Measurements from ENCODE around the gene MKRN3. TPM values are rescaled to one million over a fixed set of nuclear protein-coding genes. Genes with fewer than 3 reads are reported as not detected.
"Not testable (repeated sequence)": the region's sequence is repeated elsewhere in the genome, so short reads cannot be mapped to it uniquely, and the experiment has no call there.

Gene MKRN3
- polyA plus RNA-seq, 1 donor from 2014 or later, result 0.49 TPM

GRCh38 chr15:23569151-23569925 is 3.9 kb downstream of the MKRN3 start:
- H3K36me3 Mint-ChIP-seq, result no peaks in the 10 kb centered on the region
- no peak overlapping the region for H3K4me3 Mint-ChIP-seq
- peaks cover 0 to 1% (median 0%) of the 10 kb centered on the region in 3 donors for H3K4me1 Mint-ChIP-seq
- H3K27ac Mint-ChIP-seq, result no peak overlapping the region
- H3K27me3 Mint-ChIP-seq, result no peaks in the 10 kb centered on the region
- no peaks in the 10 kb centered on the region for H3K9me3 Mint-ChIP-seq

GRCh38 chr15:23570486-23570885 is 5.0 kb downstream of the MKRN3 start:
- Mint-ChIP-seq H3K27ac (no peak overlapping the region), H3K4me1 (peaks cover 0 to 1% (median 0%) of the 10 kb centered on the region in 3 donors), H3K27me3 (no peaks in the 10 kb centered on the region), H3K9me3 (no peaks in the 10 kb centered on the region), H3K4me3 (no peak overlapping the region), H3K36me3 (no peaks in the 10 kb centered on the region)

- H3K27ac Mint-ChIP-seq, result no peak overlapping the region
- no peak overlapping the region for H3K4me3 Mint-ChIP-seq
- H3K36me3 Mint-ChIP-seq, result no peaks in the 10 kb centered on the region
- no peaks in the 10 kb centered on the region for H3K27me3 Mint-ChIP-seq
- no peaks in the 10 kb centered on the region for H3K9me3 Mint-ChIP-seq
- H3K4me1 Mint-ChIP-seq, result no peaks in the 10 kb centered on the region
Observed at GRCh38 chr15:23572844-23573243, 7.4 kb downstream of the MKRN3 start.

- no peaks in the 10 kb centered on the region for H3K36me3 Mint-ChIP-seq
- H3K4me1 Mint-ChIP-seq, result no peaks in the 10 kb centered on the region
- no peaks in the 10 kb centered on the region for H3K27me3 Mint-ChIP-seq
- H3K4me3 Mint-ChIP-seq, result no peak overlapping the region
- no peak overlapping the region for H3K27ac Mint-ChIP-seq
- H3K9me3 Mint-ChIP-seq, result no peaks in the 10 kb centered on the region
Observed at GRCh38 chr15:23574742-23575141, 9.3 kb downstream of the MKRN3 start.

GRCh38 chr15:23576061-23576460 is 10.6 kb downstream of the MKRN3 start:
- no peaks in the 10 kb centered on the region for H3K4me1 Mint-ChIP-seq
- H3K27me3 Mint-ChIP-seq, result no peaks in the 10 kb centered on the region
- H3K27ac Mint-ChIP-seq, result no peak overlapping the region
- no peaks in the 10 kb centered on the region for H3K9me3 Mint-ChIP-seq
- no peaks in the 10 kb centered on the region for H3K36me3 Mint-ChIP-seq
- no peak overlapping the region for H3K4me3 Mint-ChIP-seq

- no peak overlapping the region for H3K27ac Mint-ChIP-seq
- H3K9me3 Mint-ChIP-seq, result peaks cover 0 to 2% (median 0%) of the 10 kb centered on the region in 3 donors
- no peaks in the 10 kb centered on the region for H3K36me3 Mint-ChIP-seq
- H3K27me3 Mint-ChIP-seq, result no peaks in the 10 kb centered on the region
- H3K4me1 Mint-ChIP-seq, result no peaks in the 10 kb centered on the region
- no peak overlapping the region for H3K4me3 Mint-ChIP-seq
Observed at GRCh38 chr15:23578521-23579150, 13.2 kb downstream of the MKRN3 start.

- peaks cover under 1 to 4% (median 4%) of the 10 kb centered on the region in 3 donors for H3K9me3 Mint-ChIP-seq
- no peak overlapping the region for H3K27ac Mint-ChIP-seq
- no peaks in the 10 kb centered on the region for H3K4me1 Mint-ChIP-seq
- peaks cover 2% of the 10 kb centered on the region for H3K27me3 Mint-ChIP-seq
- no peaks in the 10 kb centered on the region for H3K36me3 Mint-ChIP-seq
- H3K4me3 Mint-ChIP-seq, result no peak overlapping the region
Observed at GRCh38 chr15:23588268-23588667, 22.8 kb downstream of the MKRN3 start.

- peak overlapping the region in 1 of 4 donors; percentile 10 for H3K4me3 Mint-ChIP-seq
- peaks cover 2% of the 10 kb centered on the region for H3K27me3 Mint-ChIP-seq
- no peak overlapping the region for H3K27ac Mint-ChIP-seq
- H3K9me3 Mint-ChIP-seq, result peaks cover 0 to 4% (median 4%) of the 10 kb centered on the region in 3 donors
- no peaks in the 10 kb centered on the region for H3K36me3 Mint-ChIP-seq
- no peaks in the 10 kb centered on the region for H3K4me1 Mint-ChIP-seq
Observed at GRCh38 chr15:23589012-23589411, 23.5 kb downstream of the MKRN3 start.

- Mint-ChIP-seq H3K27me3 (peaks cover 2% of the 10 kb centered on the region), H3K27ac (no peak overlapping the region), H3K4me3 (no peak overlapping the region), H3K9me3 (peaks cover 2 to 6% (median 4%) of the 10 kb centered on the region in 3 donors), H3K36me3 (no peaks in the 10 kb centered on the region), H3K4me1 (no peaks in the 10 kb centered on the region)
Observed at GRCh38 chr15:23594252-23594770, 28.8 kb downstream of the MKRN3 start.

GRCh38 chr15:23595368-23595767 is 29.9 kb downstream of the MKRN3 start:
- Mint-ChIP-seq H3K36me3 (no peaks in the 10 kb centered on the region), H3K27me3 (peaks cover 2% of the 10 kb centered on the region), H3K4me1 (no peaks in the 10 kb centered on the region), H3K4me3 (no peak overlapping the region), H3K9me3 (peaks cover 2 to 5% (median 3%) of the 10 kb centered on the region in 3 donors), H3K27ac (no peak overlapping the region)

- no peak overlapping the region for H3K27ac Mint-ChIP-seq
- H3K36me3 Mint-ChIP-seq, result no peaks in the 10 kb centered on the region
- H3K4me3 Mint-ChIP-seq, result no peak overlapping the region
- H3K27me3 Mint-ChIP-seq, result no peaks in the 10 kb centered on the region
- H3K9me3 Mint-ChIP-seq, result peaks cover 0 to 5% (median 3%) of the 10 kb centered on the region in 3 donors
- no peaks in the 10 kb centered on the region for H3K4me1 Mint-ChIP-seq
Observed at GRCh38 chr15:23596736-23597135, 31.3 kb downstream of the MKRN3 start.

GRCh38 chr15:23597278-23597677 is 31.8 kb downstream of the MKRN3 start:
- H3K9me3 Mint-ChIP-seq, H3K27me3 Mint-ChIP-seq, H3K36me3 Mint-ChIP-seq, H3K4me3 Mint-ChIP-seq, H3K27ac Mint-ChIP-seq, H3K4me1 Mint-ChIP-seq: not testable (repeated sequence)

- Mint-ChIP-seq H3K9me3 (peaks cover 0 to 5% (median 3%) of the 10 kb centered on the region in 3 donors), H3K27ac (no peak overlapping the region)
Observed at GRCh38 chr15:23599053-23599452, 33.6 kb downstream of the MKRN3 start.

GRCh38 chr15:23602124-23602523 is 36.6 kb downstream of the MKRN3 start:
- H3K9me3 Mint-ChIP-seq, result peaks cover 0 to 3% (median 3%) of the 10 kb centered on the region in 3 donors
- no peaks in the 10 kb centered on the region for H3K27me3 Mint-ChIP-seq
- H3K36me3 Mint-ChIP-seq, result no peaks in the 10 kb centered on the region
- peaks cover 0 to 2% (median 0%) of the 10 kb centered on the region in 3 donors for H3K4me1 Mint-ChIP-seq
- no peak overlapping the region for H3K27ac Mint-ChIP-seq
- H3K4me3 Mint-ChIP-seq, result peak overlapping the region in 1 of 4 donors; percentile 34

More at GRCh38 chr15:23599053-23599452, 33.6 kb downstream of the MKRN3 start:
- Mint-ChIP-seq H3K4me1 (no peaks in the 10 kb centered on the region), H3K36me3 (no peaks in the 10 kb centered on the region), H3K27me3 (no peaks in the 10 kb centered on the region), H3K4me3 (no peak overlapping the region)

- H3K36me3 Mint-ChIP-seq, result no peaks in the 10 kb centered on the region
- H3K27ac Mint-ChIP-seq, result no peak overlapping the region
- no peaks in the 10 kb centered on the region for H3K27me3 Mint-ChIP-seq
- H3K9me3 Mint-ChIP-seq, result peaks cover 0 to 8% (median 0%) of the 10 kb centered on the region in 3 donors
- H3K4me1 Mint-ChIP-seq, result peaks cover 0 to 2% (median 0%) of the 10 kb centered on the region in 3 donors
- no peak overlapping the region for H3K4me3 Mint-ChIP-seq
Observed at GRCh38 chr15:23606226-23606625, 40.8 kb downstream of the MKRN3 start.

Measured in IgD-negative memory B cell (primary cell).